HG03354 (cell line): ENCODE measurements around the gene C4A.
"Not testable (repeated sequence)": the region's sequence is repeated elsewhere in the genome, so short reads cannot be mapped to it uniquely, and the experiment has no call there.

Experiments used
- ATAC-seq: cut with Tn5 transposase; IDR thresholded peaks from one replicate; pipeline ENCODE4 v1.9.1; 2021; ENCODE audit warnings: mild to moderate bottlenecking; ENCODE audit not compliant: unreplicated experiment, poor library complexity, severe bottlenecking

The C4A gene

DNA sequence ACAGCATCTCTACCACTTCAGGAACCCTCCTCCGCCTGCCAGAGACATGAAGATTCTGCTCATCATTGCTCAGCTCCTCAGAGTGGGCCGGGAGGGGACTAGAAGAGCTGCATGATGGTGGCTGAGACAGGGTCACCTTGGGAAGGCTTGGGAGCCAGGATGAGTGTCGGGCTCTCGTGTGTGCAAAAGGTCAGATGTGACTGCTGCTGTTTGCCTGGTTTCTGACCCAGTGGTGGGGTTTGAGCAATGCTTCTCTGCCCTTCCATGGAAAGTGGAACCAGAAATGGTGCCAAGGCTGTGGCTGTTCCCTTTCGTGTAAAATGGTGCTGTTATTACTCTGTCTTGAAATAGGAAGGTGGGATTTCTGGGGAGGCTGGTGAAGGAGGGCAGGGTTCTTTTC is 31.9 kb downstream of the C4A start:
- not testable (repeated sequence) for ATAC-seq

- not testable (repeated sequence) for ATAC-seq
These were observed 32.7 kb downstream of the C4A start, which contains the start of gene C4B for GRCh38 chr6:32014547-32014946. C4B (plus strand) TSS chr6:32014795; CDS start chr6:32014846, 51 bp downstream.

GRCh38 chr6:32022100-32022499 is 40.2 kb downstream of the C4A start:
- ATAC-seq = not testable (repeated sequence)

DNA sequence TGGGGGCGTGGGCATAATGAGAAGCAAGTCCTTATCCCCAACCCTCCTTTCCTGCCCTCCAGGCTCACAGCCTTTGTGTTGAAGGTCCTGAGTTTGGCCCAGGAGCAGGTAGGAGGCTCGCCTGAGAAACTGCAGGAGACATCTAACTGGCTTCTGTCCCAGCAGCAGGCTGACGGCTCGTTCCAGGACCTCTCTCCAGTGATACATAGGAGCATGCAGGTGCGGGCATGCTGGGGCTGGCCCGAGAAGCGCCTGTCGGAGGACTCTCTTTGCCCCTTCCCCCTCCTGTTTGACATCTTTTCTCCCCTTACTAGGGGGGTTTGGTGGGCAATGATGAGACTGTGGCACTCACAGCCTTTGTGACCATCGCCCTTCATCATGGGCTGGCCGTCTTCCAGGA is 46.8 kb downstream of the C4A start:
- ATAC-seq = not testable (repeated sequence)

GRCh38 chr6:32029553-32029952 is 47.7 kb downstream of the C4A start:
- ATAC-seq = not testable (repeated sequence)

DNA sequence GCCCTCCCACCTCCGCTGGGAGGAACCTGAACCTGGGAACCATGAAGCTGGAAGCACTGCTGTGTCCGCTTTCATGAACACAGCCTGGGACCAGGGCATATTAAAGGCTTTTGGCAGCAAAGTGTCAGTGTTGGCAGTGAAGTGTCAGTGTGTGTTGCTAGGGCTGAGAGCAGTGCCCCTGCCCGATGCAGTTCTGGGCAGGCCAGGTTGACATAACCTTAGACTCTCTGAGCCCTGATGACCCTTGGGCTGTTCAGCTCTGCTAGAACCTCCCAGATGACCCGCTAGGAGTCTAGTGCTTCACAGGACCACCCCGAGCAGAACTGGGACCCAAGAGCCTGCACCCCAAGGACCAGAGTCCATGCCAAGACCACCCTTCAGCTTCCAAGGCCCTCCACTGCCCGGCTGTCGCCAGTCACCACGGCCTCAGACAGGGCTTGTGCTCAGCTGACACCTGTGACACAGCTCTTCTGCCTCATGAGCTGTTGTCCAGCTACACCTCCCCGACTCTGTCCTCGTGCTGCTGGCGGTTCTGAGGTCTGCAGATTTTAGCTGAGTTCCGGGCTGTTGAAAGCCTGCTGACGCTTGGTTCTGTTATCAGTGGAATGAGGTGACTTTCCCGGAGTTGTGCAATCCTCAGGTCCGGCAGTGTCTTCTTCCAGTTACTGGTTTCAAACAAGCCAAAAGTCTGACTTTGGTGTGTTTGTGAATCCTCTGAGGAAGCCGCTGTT is 53.6 kb downstream of the C4A start:
- ATAC-seq = not testable (repeated sequence)

DNA sequence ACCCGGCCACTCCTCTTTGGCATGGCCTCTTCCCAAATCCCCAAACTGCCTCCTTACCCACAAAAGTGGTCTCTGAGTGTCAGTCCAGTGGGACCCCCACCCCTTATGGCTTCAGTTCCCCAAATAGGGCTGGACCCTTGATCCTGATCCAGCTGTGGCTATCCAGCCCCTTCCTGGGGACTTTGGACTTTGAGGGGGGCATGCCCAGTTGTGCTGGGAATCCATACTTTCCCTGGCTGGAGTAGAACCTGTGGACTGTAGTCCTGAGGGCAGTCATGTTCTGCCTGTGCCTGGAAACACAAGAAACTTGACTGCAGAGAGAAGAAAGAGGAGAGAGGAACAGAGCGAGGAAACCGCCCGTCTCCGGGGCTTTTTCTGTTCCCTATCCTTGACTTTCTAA is 55.3 kb downstream of the C4A start:
- ATAC-seq = not testable (repeated sequence)

DNA sequence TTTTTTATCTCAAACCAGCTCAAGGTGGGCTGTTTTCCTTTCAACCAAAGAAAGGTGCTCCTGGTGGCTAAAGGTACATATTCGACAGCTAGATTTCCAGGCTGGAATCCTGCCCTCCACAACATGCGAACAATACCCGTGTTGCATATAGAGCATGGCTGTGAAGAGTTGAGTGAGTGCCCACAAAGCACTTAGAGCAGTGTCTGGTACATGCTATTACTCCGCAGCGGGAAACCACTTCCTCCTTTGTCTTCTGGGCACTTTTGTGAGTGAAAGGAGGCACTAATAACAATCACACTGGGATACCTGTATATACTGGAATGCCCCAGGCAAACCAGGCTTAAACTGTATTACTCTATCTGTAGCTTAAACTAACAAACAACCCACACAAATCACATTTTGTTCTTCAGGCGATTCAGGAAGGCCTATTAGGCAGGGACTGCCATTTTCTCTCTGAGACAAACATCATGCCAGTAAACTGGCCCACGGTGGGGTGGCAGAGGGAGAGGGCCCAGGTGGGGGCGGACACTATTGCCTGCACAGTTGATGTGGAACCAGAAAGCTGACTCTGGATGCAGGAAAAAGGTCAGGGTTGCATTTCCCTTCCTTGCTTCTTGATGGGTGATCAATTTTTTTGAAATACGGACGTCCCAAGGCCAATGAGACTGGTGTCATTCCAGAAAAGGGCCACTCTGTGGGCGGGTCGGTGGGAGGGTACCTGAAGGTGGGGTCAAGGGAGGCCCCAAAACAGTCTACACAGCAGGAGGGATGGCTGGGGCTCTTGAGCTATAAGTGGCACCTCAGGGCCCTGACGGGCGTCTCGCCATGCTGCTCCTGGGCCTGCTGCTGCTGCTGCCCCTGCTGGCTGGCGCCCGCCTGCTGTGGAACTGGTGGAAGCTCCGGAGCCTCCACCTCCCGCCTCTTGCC is 56.0 kb downstream of the C4A start, which contains the start of gene CYP21A2:
TSS of gene CYP21A2 (plus strand) at position 818 of the 927 bp plus-strand sequence. CDS start at position 826, 8 bp downstream.
- ATAC-seq = not testable (repeated sequence)

- ATAC-seq = not testable (repeated sequence)
These were observed 57.0 kb downstream of the C4A start for GRCh38 chr6:32038878-32039277.

DNA sequence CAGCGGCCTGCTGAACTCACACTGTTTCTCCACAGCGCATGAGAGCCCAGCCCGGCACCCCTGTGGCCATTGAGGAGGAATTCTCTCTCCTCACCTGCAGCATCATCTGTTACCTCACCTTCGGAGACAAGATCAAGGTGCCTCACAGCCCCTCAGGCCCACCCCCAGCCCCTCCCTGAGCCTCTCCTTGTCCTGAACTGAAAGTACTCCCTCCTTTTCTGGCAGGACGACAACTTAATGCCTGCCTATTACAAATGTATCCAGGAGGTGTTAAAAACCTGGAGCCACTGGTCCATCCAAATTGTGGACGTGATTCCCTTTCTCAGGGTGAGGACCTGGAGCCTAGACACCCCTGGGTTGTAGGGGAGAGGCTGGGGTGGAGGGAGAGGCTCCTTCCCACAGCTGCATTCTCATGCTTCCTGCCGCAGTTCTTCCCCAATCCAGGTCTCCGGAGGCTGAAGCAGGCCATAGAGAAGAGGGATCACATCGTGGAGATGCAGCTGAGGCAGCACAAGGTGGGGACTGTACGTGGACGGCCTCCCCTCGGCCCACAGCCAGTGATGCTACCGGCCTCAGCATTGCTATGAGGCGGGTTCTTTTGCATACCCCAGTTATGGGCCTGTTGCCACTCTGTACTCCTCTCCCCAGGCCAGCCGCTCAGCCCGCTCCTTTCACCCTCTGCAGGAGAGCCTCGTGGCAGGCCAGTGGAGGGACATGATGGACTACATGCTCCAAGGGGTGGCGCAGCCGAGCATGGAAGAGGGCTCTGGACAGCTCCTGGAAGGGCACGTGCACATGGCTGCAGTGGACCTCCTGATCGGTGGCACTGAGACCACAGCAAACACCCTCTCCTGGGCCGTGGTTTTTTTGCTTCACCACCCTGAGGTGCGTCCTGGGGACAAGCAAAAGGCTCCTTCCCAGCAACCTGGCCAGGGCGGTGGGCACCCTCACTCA is 57.7 kb downstream of the C4A start:
- not testable (repeated sequence) for ATAC-seq

- not testable (repeated sequence) for ATAC-seq
These were observed 58.6 kb downstream of the C4A start for GRCh38 chr6:32040299-32041049.

DNA sequence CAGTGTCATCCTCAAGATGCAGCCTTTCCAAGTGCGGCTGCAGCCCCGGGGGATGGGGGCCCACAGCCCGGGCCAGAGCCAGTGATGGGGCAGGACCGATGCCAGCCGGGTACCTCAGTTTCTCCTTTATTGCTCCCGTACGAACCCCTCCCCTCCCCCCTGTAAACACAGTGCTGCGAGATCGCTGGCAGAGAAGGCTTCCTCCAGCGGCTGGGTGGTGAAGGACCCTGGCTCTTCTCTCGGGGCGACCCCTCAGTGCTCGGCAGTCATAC is 59.1 kb downstream of the C4A start:
- not testable (repeated sequence) for ATAC-seq

GRCh38 chr6:32041385-32041784 is 59.5 kb downstream of the C4A start:
- not testable (repeated sequence) for ATAC-seq

GRCh38 chr6:32042276-32042675 is 60.4 kb downstream of the C4A start:
- not testable (repeated sequence) for ATAC-seq

GRCh38 chr6:32043589-32044380 is 61.9 kb downstream of the C4A start:
- ATAC-seq = not testable (repeated sequence)

GRCh38 chr6:32044916-32045315 is 63.1 kb downstream of the C4A start:
- ATAC-seq = not testable (repeated sequence)

DNA sequence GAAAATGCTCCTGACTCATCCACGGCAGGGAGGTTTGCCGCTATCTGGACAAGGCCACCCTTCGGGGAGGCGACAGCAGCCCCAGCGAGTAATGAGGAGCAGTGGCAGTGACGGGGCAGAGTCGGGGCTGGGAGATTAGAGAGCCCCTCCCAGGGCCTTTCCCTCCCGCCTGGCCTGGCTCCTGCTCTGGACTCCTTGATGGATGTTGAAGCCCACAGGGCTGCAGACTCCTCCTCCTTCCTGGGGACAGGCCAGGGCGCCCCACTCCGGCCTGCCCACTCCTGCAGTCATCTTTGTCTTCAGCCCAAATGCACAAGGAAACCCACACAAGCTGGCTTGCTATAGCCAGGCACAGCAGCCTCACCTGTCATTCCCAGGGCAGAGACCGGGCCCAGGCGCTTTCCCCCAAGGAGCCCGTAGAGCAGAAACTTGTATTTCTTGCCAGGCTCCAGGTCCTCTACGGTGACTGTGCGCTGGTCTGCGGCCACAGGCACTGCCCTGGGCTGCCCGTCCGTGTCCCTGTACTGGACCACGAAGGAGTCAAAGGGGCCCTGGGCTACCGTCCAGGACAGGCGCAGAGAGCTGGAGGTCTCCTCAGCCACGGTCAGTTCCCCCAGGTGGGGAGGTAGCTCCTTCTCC is 64.1 kb downstream of the C4A start:
- ATAC-seq = no peak
